SK-N-MC (cell line): ENCODE data around the gene RABGGTA.

ENCODE experiments used
- EZH2 ChIP-seq: fragments of 200-600 bp; sonication (generic); IDR thresholded peaks from one replicate; pipeline ENCODE4 v1.6.1; 2017; ENCODE audit warnings: antibody characterized with exemption
- POLR2AphosphoS5 ChIP-seq: IDR thresholded peaks from 2 replicates; pipeline ENCODE4 v1.6.1; 2012; ENCODE audit warnings: mild to moderate bottlenecking, low read depth, low read length, borderline replicate concordance

- TF ChIP-seq EZH2 (no peak), POLR2AphosphoS5 (no peak)
Measured at GRCh38 chr14:24267516-24267915, 3.9 kb downstream of the RABGGTA start.
